LNCAP (cell line): Measurements from ENCODE around the gene PLPP7.

Experiments
- TF ChIP-seq, protein P1 (sequence below): fragments of 450-650 bp; IDR thresholded peaks from 2 replicates; pipeline ENCODE4 v1.5.1; 2017; ENCODE audit warnings: mild to moderate bottlenecking

Gene PLPP7

DNA sequence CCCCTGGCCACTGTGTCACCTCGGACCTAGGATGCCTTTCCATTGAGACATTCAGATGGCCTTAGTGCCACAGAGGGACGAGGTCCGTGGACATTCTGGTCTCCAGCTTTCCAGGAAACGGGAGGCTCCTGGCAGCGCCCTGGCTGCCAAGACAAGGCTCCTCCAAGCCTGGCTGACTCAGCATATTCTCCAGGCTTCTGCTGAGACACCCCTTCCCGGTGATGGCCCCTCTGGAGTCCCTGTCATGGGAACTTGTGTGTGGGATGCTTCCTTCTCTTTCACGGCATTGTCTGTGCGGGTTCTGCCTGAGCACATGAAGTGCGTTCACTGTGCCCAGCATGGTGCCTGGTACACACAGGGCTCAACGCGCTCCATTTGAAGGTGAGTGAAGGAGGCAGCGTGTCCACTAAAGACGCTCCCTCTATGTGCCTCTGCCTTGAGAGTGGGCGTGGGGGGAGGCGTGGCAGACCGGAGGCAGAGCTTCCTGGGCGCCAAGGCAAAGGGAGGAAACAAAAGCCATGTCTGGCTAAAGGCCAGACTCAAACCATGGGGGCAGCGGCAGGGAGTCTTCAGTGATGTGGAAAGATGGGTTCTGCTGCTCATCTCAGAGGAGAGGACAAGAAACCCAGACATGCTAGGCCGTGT, 58.0 kb downstream of the PLPP7 start:
- TF ChIP-seq, protein P1, sequence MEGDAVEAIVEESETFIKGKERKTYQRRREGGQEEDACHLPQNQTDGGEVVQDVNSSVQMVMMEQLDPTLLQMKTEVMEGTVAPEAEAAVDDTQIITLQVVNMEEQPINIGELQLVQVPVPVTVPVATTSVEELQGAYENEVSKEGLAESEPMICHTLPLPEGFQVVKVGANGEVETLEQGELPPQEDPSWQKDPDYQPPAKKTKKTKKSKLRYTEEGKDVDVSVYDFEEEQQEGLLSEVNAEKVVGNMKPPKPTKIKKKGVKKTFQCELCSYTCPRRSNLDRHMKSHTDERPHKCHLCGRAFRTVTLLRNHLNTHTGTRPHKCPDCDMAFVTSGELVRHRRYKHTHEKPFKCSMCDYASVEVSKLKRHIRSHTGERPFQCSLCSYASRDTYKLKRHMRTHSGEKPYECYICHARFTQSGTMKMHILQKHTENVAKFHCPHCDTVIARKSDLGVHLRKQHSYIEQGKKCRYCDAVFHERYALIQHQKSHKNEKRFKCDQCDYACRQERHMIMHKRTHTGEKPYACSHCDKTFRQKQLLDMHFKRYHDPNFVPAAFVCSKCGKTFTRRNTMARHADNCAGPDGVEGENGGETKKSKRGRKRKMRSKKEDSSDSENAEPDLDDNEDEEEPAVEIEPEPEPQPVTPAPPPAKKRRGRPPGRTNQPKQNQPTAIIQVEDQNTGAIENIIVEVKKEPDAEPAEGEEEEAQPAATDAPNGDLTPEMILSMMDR, result no peak

GRCh38 chr9:131348631-131349521, 59.4 kb downstream of the PLPP7 start:
- TF ChIP-seq, protein P1, result no peak

DNA sequence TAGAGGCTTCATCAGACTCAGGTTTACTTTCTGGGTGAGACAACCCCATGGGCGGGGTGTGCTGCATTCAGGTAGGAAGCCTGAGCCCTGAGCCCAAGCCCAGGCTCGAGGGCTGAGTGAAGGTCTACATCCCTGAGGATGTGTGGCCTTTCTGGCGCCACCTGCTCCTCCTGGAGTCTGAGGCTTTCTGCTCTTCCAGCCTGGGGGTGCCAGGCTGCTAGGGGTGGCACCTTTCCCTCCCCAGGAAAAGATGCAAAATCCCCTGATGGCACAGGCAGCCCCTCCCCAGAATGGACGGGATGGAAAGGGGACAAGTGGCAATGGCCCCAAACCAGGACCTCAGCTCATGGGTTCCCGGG, 60.0 kb downstream of the PLPP7 start:
- TF ChIP-seq, protein P1, result no peak

DNA sequence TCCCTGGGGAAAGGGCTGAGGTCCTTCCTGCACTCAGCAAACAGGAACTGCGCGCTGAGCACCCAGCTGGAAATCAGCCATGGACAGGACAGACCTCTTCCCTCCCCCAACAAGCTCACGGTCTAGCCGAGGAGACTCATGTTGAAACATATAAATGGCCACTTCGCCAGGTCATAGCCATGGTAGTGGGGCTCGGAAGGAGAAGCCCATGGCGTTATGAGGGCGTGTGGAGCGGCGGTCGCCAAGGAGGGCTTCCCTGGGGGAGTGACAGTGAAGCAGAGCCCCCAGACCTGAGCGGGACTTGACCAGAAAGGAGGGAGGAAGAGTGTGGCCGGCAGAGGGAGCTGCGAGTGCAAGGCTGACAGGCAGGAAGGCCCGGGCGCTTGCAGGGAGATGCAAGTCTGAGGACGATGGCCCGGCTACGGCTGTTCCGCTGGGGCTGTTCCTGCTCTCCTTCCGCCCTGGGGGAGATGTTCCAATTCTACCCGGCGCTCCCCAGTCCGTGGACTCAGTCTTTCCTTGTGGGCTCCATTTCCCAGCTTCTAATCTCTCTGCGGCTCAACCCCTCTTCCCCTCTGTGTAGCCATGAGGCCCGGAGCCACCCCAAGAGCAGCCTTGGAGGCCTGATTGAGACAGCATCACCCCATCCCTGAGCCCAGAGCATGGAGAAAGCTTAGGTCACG, 60.5 kb downstream of the PLPP7 start:
- TF ChIP-seq, protein P1, result peak; percentile 91

DNA sequence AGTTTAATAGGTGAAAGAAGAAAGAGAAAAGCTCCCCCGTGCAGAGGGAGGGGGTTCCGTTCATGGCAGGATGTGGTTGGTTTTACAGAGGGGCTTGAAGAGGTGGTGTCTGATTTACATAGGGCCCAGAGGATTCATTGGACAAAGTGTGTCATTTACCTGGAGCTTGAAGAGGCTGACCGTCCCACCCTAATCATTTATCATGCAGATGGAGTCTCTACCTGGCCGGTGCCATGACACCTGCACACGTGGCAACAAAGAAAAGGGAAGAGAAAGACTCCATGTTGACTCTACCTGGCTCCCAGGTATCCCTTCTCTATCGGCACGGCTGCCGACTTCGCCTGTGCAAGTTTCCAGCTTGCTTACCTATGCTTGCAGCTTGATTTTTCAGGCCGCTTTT, 69.0 kb downstream of the PLPP7 start:
- TF ChIP-seq, protein P1, result no peak
